ENCODE results near the gene ARL6IP4. TPM values are rescaled to one million over a fixed set of nuclear protein-coding genes. Genes with fewer than 3 reads are reported as not detected.

The ARL6IP4 gene
- total RNA-seq, 1 donor from 2014 or later: 166 TPM

- H3K9me3 Mint-ChIP-seq (ENCODE audit: unreplicated experiment): no peaks in the 10 kb centered on the region
- no peaks in the 10 kb centered on the region for H3K27me3 Mint-ChIP-seq (ENCODE audit: unreplicated experiment)
- no peak for TF ChIP-seq CTCF (IDR thresholded peaks at IDR 0.05)
- H3K27ac Mint-ChIP-seq (ENCODE audit: unreplicated experiment): no peak overlapping the region
- no peak for DNase-seq (ENCODE audit: extremely low spot score, unreplicated experiment)
- H3K36me3 Mint-ChIP-seq (ENCODE audit: unreplicated experiment): no peaks in the 10 kb centered on the region
- H3K4me1 Mint-ChIP-seq (ENCODE audit: unreplicated experiment): peaks cover 21% of the 10 kb centered on the region
- no peak overlapping the region for H3K4me3 Mint-ChIP-seq (ENCODE audit: unreplicated experiment)
Observed at GRCh38 chr12:122987086-122987951, 6.8 kb downstream of the ARL6IP4 start.

GRCh38 chr12:122988036-122988435 is 7.6 kb downstream of the ARL6IP4 start:
- Mint-ChIP-seq H3K4me1 (ENCODE audit: unreplicated experiment) (peaks cover 17% of the 10 kb centered on the region), H3K4me3 (ENCODE audit: unreplicated experiment) (no peak overlapping the region), H3K27me3 (ENCODE audit: unreplicated experiment) (no peaks in the 10 kb centered on the region), H3K36me3 (ENCODE audit: unreplicated experiment) (no peaks in the 10 kb centered on the region), H3K27ac (ENCODE audit: unreplicated experiment) (no peak overlapping the region), H3K9me3 (ENCODE audit: unreplicated experiment) (no peaks in the 10 kb centered on the region)
- no peak for DNase-seq (ENCODE audit: extremely low spot score, unreplicated experiment)
- no peak for TF ChIP-seq CTCF (IDR thresholded peaks at IDR 0.05)

GRCh38 chr12:122988612-122989212 is 8.2 kb downstream of the ARL6IP4 start:
- Mint-ChIP-seq H3K4me1 (ENCODE audit: unreplicated experiment) (peaks cover 11% of the 10 kb centered on the region), H3K27ac (ENCODE audit: unreplicated experiment) (no peak overlapping the region), H3K27me3 (ENCODE audit: unreplicated experiment) (no peaks in the 10 kb centered on the region), H3K9me3 (ENCODE audit: unreplicated experiment) (no peaks in the 10 kb centered on the region), H3K36me3 (ENCODE audit: unreplicated experiment) (no peaks in the 10 kb centered on the region), H3K4me3 (ENCODE audit: unreplicated experiment) (no peak overlapping the region)
- DNase-seq (ENCODE audit: extremely low spot score, unreplicated experiment): no peak
- TF ChIP-seq CTCF (IDR thresholded peaks at IDR 0.05): no peak

GRCh38 chr12:122989225-122989839 is 8.9 kb downstream of the ARL6IP4 start:
- DNase-seq (ENCODE audit: extremely low spot score, unreplicated experiment): no peak
- Mint-ChIP-seq H3K4me3 (ENCODE audit: unreplicated experiment) (no peak overlapping the region), H3K36me3 (ENCODE audit: unreplicated experiment) (no peaks in the 10 kb centered on the region), H3K27ac (ENCODE audit: unreplicated experiment) (no peak overlapping the region), H3K9me3 (ENCODE audit: unreplicated experiment) (no peaks in the 10 kb centered on the region), H3K4me1 (ENCODE audit: unreplicated experiment) (peaks cover 4% of the 10 kb centered on the region), H3K27me3 (ENCODE audit: unreplicated experiment) (no peaks in the 10 kb centered on the region)
- no peak for TF ChIP-seq CTCF (IDR thresholded peaks at IDR 0.05)

GRCh38 chr12:122989874-122990419 is 9.5 kb downstream of the ARL6IP4 start:
- H3K27me3 Mint-ChIP-seq (ENCODE audit: unreplicated experiment): no peaks in the 10 kb centered on the region
- no peak for DNase-seq (ENCODE audit: extremely low spot score, unreplicated experiment)
- H3K4me1 Mint-ChIP-seq (ENCODE audit: unreplicated experiment): no peaks in the 10 kb centered on the region
- no peak for TF ChIP-seq CTCF (IDR thresholded peaks at IDR 0.05)
- no peaks in the 10 kb centered on the region for H3K9me3 Mint-ChIP-seq (ENCODE audit: unreplicated experiment)
- H3K36me3 Mint-ChIP-seq (ENCODE audit: unreplicated experiment): no peaks in the 10 kb centered on the region
- H3K27ac Mint-ChIP-seq (ENCODE audit: unreplicated experiment): no peak overlapping the region
- no peak overlapping the region for H3K4me3 Mint-ChIP-seq (ENCODE audit: unreplicated experiment)
